NB4 (cell line): ENCODE results near the gene CXCR6.
"Not testable (repeated sequence)": the region's sequence is repeated elsewhere in the genome, so short reads cannot be mapped to it uniquely, and the experiment has no call there.

Source experiments
- DNase-seq: peaks from one replicate; pipeline ENCODE4 v3.0.0; 2010; ENCODE audit warnings: low read depth
- H3K4me3 ChIP-seq: one replicate; pipeline ENCODE4 v1.5.1; 2011; ENCODE audit warnings: mild to moderate bottlenecking, low read depth, low read length, moderate library complexity
- CTCF ChIP-seq: IDR thresholded peaks from one replicate; pipeline ENCODE4 v1.5.1; 2012; ENCODE audit warnings: low read depth, low read length
- MAX ChIP-seq: IDR thresholded peaks from 2 replicates; pipeline ENCODE4 v1.6.1; 2011; ENCODE audit warnings: low read depth, low read length
- MYC ChIP-seq: IDR thresholded peaks from 2 replicates; pipeline ENCODE4 v1.6.1; 2011; ENCODE audit warnings: low read depth, low read length
- POLR2A ChIP-seq: IDR thresholded peaks from 2 replicates; pipeline ENCODE4 v1.6.1; 2011; ENCODE audit warnings: mild to moderate bottlenecking; ENCODE audit not compliant: insufficient read length; ENCODE audit errors: extremely low read depth

The CXCR6 gene

GRCh38 chr3:45992133-45992729 lies 49.0 kb downstream of the CXCR6 start:
- DNase-seq: no peak
- TF ChIP-seq MAX: no peak
- no peak overlapping the region for H3K4me3 ChIP-seq

- no peak overlapping the region for H3K4me3 ChIP-seq
- DNase-seq: peak; percentile 19
- TF ChIP-seq POLR2A: no peak
- no peak for TF ChIP-seq CTCF
- no peak for TF ChIP-seq MAX
- TF ChIP-seq MYC: no peak
Measured at GRCh38 chr3:45992821-45993221, 49.6 kb downstream of the CXCR6 start.

- TF ChIP-seq MAX (no peak), MYC (no peak), CTCF (no peak), POLR2A (no peak)
- peak overlapping the region; percentile 86 for H3K4me3 ChIP-seq
- DNase-seq: peak; percentile 27
Measured at GRCh38 chr3:45993421-45994027, 50.3 kb downstream of the CXCR6 start.

GRCh38 chr3:45994419-45995235 lies 51.4 kb downstream of the CXCR6 start:
- DNase-seq: peak; percentile 63
- TF ChIP-seq MYC (peak; percentile 90), MAX (peak; percentile 95), CTCF (no peak), POLR2A (no peak)
- peak overlapping the region; percentile 86 for H3K4me3 ChIP-seq

- H3K4me3 ChIP-seq: peak within 1 kb of the TSS; percentile 86
- TF ChIP-seq CTCF (no peak), MYC (peak; percentile 86), MAX (peak; percentile 61), POLR2A (peak; percentile 76)
- peak; percentile 94 for DNase-seq
Measured at GRCh38 chr3:45995236-45996192, 52.2 kb downstream of the CXCR6 start, which contains the start of gene FYCO1. Gene FYCO1 (minus strand): TSS chr3:45995824. CDS start chr3:45984910, 10,914 bp downstream.

- not testable (repeated sequence) for DNase-seq
Measured at GRCh38 chr3:45997499-45997898, 54.2 kb downstream of the CXCR6 start.

More at GRCh38 chr3:45997499-45997898, 54.2 kb downstream of the CXCR6 start:
- not testable (repeated sequence) for H3K4me3 ChIP-seq
